Muscle layer of duodenum (tissue), 2 donors: ENCODE measurements around the gene EXOC6.
A peak's percentile ranks its signal among the peaks of the same experiment; 100 is the strongest.

ENCODE experiments used
- H3K27ac ChIP-seq: one replicate; pipeline ENCODE4 v1.7.0; 2013; ENCODE audit warnings: mild to moderate bottlenecking, low read length
- H3K27me3 ChIP-seq: one replicate; pipeline ENCODE4 v1.7.0; 2013; ENCODE audit warnings: low read depth, mild to moderate bottlenecking, control low read depth, low read length
- H3K36me3 ChIP-seq, 2 donors: one replicate each; pipeline ENCODE4 v1.7.0; 2013; ENCODE audit warnings: low read length in 2 of 2, control low read depth in 1 of 2, mild to moderate bottlenecking in 1 of 2; ENCODE audit not compliant: insufficient read depth in 2 of 2, control insufficient read depth in 1 of 2
- H3K4me1 ChIP-seq, 2 donors: one replicate each; pipeline ENCODE4 v1.7.0; 2013; ENCODE audit warnings: low read length in 2 of 2, mild to moderate bottlenecking in 2 of 2, control low read depth in 1 of 2, moderate library complexity in 1 of 2; ENCODE audit not compliant: insufficient read depth in 2 of 2, control insufficient read depth in 1 of 2
- H3K4me3 ChIP-seq, 2 donors: one replicate each; pipeline ENCODE4 v1.7.0; 2013; ENCODE audit warnings: low read length in 2 of 2, low read depth in 1 of 2, mild to moderate bottlenecking in 1 of 2
- H3K9me3 ChIP-seq, 2 donors: one replicate each; pipeline ENCODE4 v1.7.0; 2013; ENCODE audit warnings: low read length in 2 of 2, control low read depth in 1 of 2, mild to moderate bottlenecking in 1 of 2; ENCODE audit not compliant: control insufficient read depth in 1 of 2
- donor health status: healthy.

Gene EXOC6, protein sequence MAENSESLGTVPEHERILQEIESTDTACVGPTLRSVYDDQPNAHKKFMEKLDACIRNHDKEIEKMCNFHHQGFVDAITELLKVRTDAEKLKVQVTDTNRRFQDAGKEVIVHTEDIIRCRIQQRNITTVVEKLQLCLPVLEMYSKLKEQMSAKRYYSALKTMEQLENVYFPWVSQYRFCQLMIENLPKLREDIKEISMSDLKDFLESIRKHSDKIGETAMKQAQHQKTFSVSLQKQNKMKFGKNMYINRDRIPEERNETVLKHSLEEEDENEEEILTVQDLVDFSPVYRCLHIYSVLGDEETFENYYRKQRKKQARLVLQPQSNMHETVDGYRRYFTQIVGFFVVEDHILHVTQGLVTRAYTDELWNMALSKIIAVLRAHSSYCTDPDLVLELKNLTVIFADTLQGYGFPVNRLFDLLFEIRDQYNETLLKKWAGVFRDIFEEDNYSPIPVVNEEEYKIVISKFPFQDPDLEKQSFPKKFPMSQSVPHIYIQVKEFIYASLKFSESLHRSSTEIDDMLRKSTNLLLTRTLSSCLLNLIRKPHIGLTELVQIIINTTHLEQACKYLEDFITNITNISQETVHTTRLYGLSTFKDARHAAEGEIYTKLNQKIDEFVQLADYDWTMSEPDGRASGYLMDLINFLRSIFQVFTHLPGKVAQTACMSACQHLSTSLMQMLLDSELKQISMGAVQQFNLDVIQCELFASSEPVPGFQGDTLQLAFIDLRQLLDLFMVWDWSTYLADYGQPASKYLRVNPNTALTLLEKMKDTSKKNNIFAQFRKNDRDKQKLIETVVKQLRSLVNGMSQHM

DNA sequence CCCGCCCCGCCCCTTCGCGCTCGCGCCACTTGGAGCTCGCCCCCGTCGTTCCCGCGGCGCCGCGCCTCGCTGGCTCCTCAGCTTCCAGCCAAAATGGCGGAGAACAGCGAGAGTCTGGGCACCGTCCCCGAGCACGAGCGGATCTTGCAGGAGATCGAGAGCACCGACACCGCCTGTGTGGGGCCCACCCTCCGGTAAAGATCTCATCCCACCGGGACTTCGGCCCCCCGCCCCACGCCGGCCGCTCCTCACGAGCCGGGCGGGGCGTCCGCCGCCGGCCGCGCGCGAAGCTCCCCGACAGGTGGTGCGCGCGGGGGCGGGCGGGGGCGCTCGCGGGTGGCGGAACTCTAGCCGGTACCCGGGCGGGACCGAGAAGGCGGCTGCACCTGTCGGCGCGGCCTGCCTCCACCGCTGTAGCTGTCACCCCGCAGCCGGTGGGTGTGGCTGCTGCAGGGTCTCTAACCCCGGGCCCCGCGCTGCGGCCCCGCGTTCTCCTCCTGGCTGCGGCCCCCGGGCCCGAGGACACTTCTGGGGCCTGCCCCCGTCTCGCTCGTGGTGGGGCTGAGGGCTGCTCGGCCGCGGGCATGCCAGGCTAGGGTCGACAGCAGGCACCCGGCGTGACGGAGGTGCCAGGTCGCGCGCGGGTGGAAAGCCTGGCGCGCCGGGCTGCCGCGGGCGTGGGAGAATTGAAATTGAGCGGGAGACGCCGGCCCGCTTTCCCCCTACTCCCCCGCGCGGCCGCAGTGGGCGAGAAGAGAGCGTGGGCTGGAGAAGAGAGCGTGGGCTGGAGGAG is at the start of gene EXOC6:
EXOC6 (plus strand) TSS at position 80 of the 793 bp plus-strand sequence; CDS start at position 94, 14 bp downstream.
- Histone ChIP-seq H3K4me3 (peak within 1 kb of the TSS; percentile 83 to 98), H3K27ac (no peak within 1 kb of the TSS), H3K36me3 (no peaks in the 10 kb centered on the region), H3K4me1 (peaks cover 0 to 7% of the 10 kb centered on the region in 2 donors), H3K9me3 (no peaks in the 10 kb centered on the region), H3K27me3 (no peaks in the 10 kb centered on the region)

GRCh38 chr10:92799568-92799967 is 48.8 kb upstream of the EXOC6 start:
- Histone ChIP-seq H3K27ac (no peak overlapping the region), H3K4me1 (no peaks in the 10 kb centered on the region), H3K9me3 (no peaks in the 10 kb centered on the region), H3K4me3 (no peak overlapping the region), H3K36me3 (no peaks in the 10 kb centered on the region), H3K27me3 (no peaks in the 10 kb centered on the region)

GRCh38 chr10:92800134-92800733 is 48.1 kb upstream of the EXOC6 start:
- Histone ChIP-seq H3K36me3 (no peaks in the 10 kb centered on the region), H3K4me1 (no peaks in the 10 kb centered on the region), H3K27ac (no peak overlapping the region), H3K4me3 (no peak overlapping the region), H3K9me3 (no peaks in the 10 kb centered on the region), H3K27me3 (no peaks in the 10 kb centered on the region)

- Histone ChIP-seq H3K36me3 (no peaks in the 10 kb centered on the region), H3K9me3 (no peaks in the 10 kb centered on the region), H3K27me3 (no peaks in the 10 kb centered on the region), H3K4me3 (no peak overlapping the region), H3K4me1 (no peaks in the 10 kb centered on the region), H3K27ac (no peak overlapping the region)
Observed at GRCh38 chr10:92801978-92802872, 46.1 kb upstream of the EXOC6 start.

DNA sequence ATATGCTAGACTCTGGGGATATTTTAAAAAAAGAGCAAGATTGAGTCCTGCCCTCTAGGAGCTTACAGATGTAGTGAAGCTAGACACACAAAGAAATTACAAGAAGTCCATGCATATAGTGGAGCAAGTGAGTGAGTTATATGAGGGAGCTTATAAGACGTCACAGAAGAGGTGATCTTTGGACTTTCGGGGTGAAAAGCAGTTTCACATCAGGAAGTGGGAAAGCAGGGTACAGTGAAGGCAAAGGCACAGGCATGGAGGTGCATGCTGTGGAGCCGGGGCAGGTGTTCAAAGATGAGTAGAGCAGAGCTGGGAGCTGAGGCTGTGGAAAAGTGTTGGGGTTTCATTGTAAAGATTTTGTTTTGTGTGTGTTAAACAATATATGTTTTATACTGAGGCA is 38.5 kb upstream of the EXOC6 start:
- no peaks in the 10 kb centered on the region for H3K27me3 ChIP-seq
- H3K9me3 ChIP-seq, result no peaks in the 10 kb centered on the region
- H3K27ac ChIP-seq, result no peak overlapping the region
- H3K4me3 ChIP-seq, result no peak overlapping the region
- H3K36me3 ChIP-seq, result no peaks in the 10 kb centered on the region
- H3K4me1 ChIP-seq, result no peaks in the 10 kb centered on the region

GRCh38 chr10:92810934-92811532 is 37.3 kb upstream of the EXOC6 start:
- no peaks in the 10 kb centered on the region for H3K36me3 ChIP-seq
- H3K27ac ChIP-seq, result no peak overlapping the region
- no peak overlapping the region for H3K4me3 ChIP-seq
- H3K27me3 ChIP-seq, result no peaks in the 10 kb centered on the region
- H3K4me1 ChIP-seq, result no peaks in the 10 kb centered on the region
- no peaks in the 10 kb centered on the region for H3K9me3 ChIP-seq

- H3K27ac ChIP-seq, result no peak overlapping the region
- no peaks in the 10 kb centered on the region for H3K4me1 ChIP-seq
Observed at GRCh38 chr10:92811986-92812385, 36.3 kb upstream of the EXOC6 start.

DNA sequence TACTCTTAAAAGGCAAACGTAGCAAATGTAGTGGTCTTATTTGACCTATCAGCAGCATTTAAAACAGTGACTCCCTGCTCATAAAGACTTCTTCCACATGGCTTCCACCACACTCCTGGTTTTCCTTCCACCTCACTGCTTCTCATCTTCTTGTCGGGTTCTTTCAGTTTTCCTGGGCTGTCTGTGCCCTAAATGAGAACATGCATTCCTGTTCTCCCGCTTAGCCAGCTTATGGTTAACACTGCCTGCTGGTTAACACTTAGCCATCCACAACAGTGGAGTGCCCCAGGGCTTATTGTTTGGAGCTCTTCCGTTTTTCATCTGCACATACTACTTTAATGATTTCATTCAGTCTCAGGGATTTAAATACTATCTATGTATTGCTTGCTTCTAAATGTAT is 34.3 kb upstream of the EXOC6 start:
- H3K27me3 ChIP-seq, result no peaks in the 10 kb centered on the region
- no peaks in the 10 kb centered on the region for H3K36me3 ChIP-seq
- no peak overlapping the region for H3K27ac ChIP-seq
- H3K4me1 ChIP-seq, result no peaks in the 10 kb centered on the region
- H3K4me3 ChIP-seq, result no peak overlapping the region
- no peaks in the 10 kb centered on the region for H3K9me3 ChIP-seq

More at GRCh38 chr10:92811986-92812385, 36.3 kb upstream of the EXOC6 start:
- H3K36me3 ChIP-seq, result no peaks in the 10 kb centered on the region
- no peak overlapping the region for H3K4me3 ChIP-seq
- H3K9me3 ChIP-seq, result no peaks in the 10 kb centered on the region
- H3K27me3 ChIP-seq, result no peaks in the 10 kb centered on the region

- H3K36me3 ChIP-seq, result no peaks in the 10 kb centered on the region
- H3K27me3 ChIP-seq, result no peaks in the 10 kb centered on the region
- no peaks in the 10 kb centered on the region for H3K9me3 ChIP-seq
- H3K4me1 ChIP-seq, result no peaks in the 10 kb centered on the region
- H3K27ac ChIP-seq, result no peak overlapping the region
- no peak overlapping the region for H3K4me3 ChIP-seq
Observed at GRCh38 chr10:92814790-92815189, 33.5 kb upstream of the EXOC6 start.

GRCh38 chr10:92816091-92816531 is 32.2 kb upstream of the EXOC6 start:
- H3K9me3 ChIP-seq, result no peaks in the 10 kb centered on the region
- no peaks in the 10 kb centered on the region for H3K36me3 ChIP-seq
- H3K27me3 ChIP-seq, result no peaks in the 10 kb centered on the region
- H3K27ac ChIP-seq, result no peak overlapping the region
- H3K4me3 ChIP-seq, result no peak overlapping the region
- no peaks in the 10 kb centered on the region for H3K4me1 ChIP-seq
